GM13977 (cell line): ENCODE data around the gene DNAAF8.

Experiments
- DNase-seq: peaks from one replicate; pipeline ENCODE4 v3.0.0; 2012; ENCODE audit warnings: low spot score
- CTCF ChIP-seq: IDR thresholded peaks from 2 replicates; pipeline ENCODE4 v1.5.1; 2012; ENCODE audit warnings: mild to moderate bottlenecking, control low read depth; ENCODE audit not compliant: insufficient read depth; ENCODE audit errors: extremely low read depth, missing control alignments
- in situ Hi-C: fragments of 300-500 bp; cut with MboI; formaldehyde crosslinking; loops from one replicate; pipeline ENCODE4 v1.12.0; 2022; ENCODE audit warnings: low sequenced_read_pairs, low pct_unique_long_range_greater_than_20kb, mixed read lengths, inconsistent platforms; ENCODE audit not compliant: unreplicated experiment

DNAAF8 gene

GRCh38 chr16:4767872-4768548 lies 33.7 kb downstream of the DNAAF8 start:
- TF ChIP-seq CTCF, result no peak
- no peak for DNase-seq
- in situ Hi-C loops, result no loop called here

GRCh38 chr16:4768549-4769305 lies 34.4 kb downstream of the DNAAF8 start:
- TF ChIP-seq CTCF, result no peak
- in situ Hi-C loops, result no loop called here
- peak; percentile 94 for DNase-seq

DNA sequence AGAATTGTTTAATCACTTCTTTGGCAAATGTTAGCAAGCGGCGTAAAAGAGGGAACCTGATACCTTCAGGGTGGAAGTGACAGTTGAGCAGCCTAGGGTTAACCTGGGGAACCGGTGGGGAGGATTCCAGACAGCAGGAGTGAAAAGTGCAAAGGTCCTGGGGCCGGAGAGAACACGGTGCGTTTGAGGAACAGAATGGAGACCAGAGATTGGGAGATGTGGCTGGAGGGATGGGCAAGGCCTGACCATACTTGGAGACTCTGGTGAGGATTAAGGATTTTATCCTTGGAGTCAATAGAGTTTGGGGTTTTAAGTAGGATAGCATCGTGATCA lies 34.9 kb downstream of the DNAAF8 start:
- no peak for TF ChIP-seq CTCF
- in situ Hi-C loops, result no loop called here
- no peak for DNase-seq

- DNase-seq, result no peak
- in situ Hi-C loops, result no loop called here
- TF ChIP-seq CTCF, result no peak
These were observed 37.3 kb downstream of the DNAAF8 start for GRCh38 chr16:4771646-4772045.

- no peak for DNase-seq
- in situ Hi-C loops, result no loop called here
- TF ChIP-seq CTCF, result no peak
These were observed 38.0 kb downstream of the DNAAF8 start for GRCh38 chr16:4772351-4772750.

DNA sequence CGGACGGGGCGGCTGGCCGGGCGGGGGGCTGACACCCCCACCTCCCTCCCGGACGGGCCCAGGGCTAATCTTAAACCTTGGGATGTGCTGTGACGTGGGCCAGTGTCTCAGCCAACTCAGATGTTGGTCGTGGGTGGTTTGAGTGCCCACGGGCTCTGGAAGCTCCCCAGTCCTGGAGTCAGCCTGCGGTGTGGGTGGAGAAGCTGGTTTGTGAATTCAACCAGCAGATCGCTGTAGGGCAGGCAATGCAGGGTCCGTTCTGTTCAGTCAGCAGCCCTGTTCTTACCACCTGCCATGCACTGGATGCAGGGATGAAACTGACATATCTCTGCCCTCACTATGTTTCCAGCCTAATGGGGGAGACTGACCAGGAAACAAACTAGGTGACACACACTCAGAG lies 40.7 kb downstream of the DNAAF8 start:
- no peak for TF ChIP-seq CTCF
- no peak for DNase-seq
- in situ Hi-C loops, result no loop called here
